Femur (tissue), 1 donor: ENCODE data around the gene FAM13A.

ENCODE experiments used
- DNase-seq: peaks from one replicate; pipeline ENCODE4 v3.0.0-alpha.2; 2017

FAM13A gene

GRCh38 chr4:88828842-88829571 lies 228.0 kb downstream of the FAM13A start:
- DNase-seq: no peak

DNA sequence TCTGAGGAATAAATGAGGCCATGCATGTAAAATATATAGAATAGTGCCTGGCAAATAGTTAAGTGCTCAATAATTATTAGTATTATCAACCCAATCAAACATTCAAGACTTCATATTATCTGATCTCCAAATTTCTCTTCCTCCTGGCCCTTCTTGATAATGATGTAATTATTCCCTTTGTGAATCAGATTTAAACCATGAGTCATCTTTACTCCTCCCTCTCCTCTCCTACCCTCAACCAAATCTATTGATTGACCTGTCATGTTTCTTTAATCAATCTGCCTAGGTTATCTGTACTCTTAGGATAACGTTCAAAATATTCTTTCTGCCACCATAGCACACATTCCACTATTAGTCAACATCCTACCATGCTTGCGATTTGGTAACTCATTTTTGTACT lies 229.5 kb downstream of the FAM13A start:
- no peak for DNase-seq

GRCh38 chr4:88826771-88827170 lies 230.2 kb downstream of the FAM13A start:
- DNase-seq: no peak

- DNase-seq: no peak
These were observed 231.1 kb downstream of the FAM13A start for GRCh38 chr4:88825931-88826330.

DNA sequence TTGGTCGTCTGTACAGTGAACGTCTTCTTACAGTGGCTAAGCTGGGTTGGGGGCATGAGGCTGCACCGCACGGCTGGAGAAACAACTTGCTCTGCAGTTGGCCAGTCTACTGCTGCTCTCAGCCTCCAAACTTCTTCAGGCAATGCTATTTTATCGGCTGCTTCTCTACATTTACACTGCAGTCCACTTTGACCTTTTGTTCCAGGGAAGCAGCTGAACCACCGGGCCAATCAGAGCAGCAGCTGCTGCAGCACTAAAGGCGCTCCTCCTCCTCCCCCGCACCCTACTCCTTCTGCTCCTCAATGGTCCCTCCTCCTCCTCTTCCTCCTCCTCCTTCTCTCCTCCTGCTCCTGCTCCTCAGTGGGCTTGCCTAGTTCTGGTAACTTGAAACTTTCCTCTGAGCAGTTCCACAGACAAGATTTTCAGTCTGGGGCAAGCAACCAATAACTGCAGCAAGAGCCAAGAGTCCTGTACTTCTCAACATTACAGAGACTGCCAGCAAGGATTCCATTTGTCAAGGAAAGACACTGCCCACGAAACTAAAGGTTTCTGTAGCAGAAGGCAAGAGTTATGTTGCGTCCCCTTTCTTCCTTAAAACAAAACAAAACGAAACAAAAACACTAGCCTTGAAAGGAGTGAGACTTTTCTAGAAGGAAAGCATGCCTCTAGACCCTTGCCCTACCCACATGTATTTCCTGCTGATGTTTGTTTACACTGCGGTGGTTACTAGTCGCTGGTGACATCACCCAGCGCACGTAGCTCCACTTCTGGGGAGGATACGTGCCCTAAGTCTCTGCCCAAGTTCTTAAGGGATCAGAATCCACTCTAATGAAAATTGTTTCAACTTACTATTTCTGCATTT lies 233.7 kb downstream of the FAM13A start:
- peak; percentile 95 for DNase-seq

DNA sequence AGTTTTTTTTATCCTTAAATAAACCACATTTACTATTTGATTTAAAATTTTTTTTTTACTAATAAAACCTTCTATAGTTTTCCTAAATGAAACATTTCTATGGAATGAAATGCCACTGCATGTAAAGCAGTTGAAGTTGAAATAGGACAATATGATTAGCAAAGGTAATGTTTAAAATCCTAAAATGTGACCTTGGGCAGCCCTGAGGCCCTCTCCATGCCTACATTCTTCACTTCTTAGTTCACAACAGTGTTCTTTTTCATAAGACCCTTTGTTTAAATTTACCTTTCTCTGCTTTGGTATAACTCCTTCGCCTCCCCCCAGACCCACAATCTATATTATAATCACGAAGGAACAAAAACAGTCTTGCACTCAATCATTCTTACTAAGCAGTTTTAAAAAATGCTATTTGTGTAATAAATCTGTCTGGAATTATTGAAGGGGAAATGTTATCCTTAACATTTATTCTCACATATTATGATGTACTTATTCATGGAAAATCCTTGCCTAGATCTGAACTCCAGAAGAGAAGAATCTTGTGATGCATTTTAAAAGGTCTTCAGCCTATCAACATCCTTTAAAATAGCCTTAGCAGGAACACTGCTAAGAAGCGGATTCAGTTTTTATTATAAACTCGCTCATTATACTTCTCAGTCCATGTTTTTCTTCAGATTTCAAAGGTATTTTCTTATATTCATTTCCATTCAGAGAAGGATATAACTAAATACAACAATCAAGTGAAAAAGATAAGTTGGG lies 234.8 kb downstream of the FAM13A start:
- no peak for DNase-seq

- DNase-seq: no peak
These were observed 235.5 kb downstream of the FAM13A start for GRCh38 chr4:88821522-88821921.

GRCh38 chr4:88820698-88821415 lies 236.1 kb downstream of the FAM13A start:
- no peak for DNase-seq

- DNase-seq: no peak
These were observed 236.9 kb downstream of the FAM13A start for GRCh38 chr4:88819818-88820697.

GRCh38 chr4:88818631-88819470 lies 238.1 kb downstream of the FAM13A start:
- peak; percentile 47 for DNase-seq

DNA sequence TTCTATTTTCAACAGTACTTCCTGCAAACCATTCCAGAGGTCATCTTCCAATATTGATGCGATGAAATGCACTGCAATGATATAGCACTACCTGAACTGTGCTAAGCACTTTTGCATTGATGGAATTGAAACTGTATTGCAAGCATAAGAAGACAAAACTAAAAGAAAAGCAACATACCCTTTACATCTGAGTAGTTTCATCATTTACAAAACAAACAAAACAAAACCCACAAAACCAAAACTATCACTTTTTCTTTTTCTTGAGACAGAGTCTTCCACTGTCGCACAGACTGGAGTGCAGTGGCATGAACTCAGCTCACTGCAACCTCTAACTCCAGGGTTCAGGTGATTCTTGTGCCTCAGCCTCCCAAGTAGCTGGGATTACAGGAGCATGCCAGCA lies 239.2 kb downstream of the FAM13A start:
- no peak for DNase-seq

GRCh38 chr4:88816360-88816759 lies 240.6 kb downstream of the FAM13A start:
- no peak for DNase-seq

- DNase-seq: no peak
These were observed 242.9 kb downstream of the FAM13A start for GRCh38 chr4:88814043-88814617.

DNA sequence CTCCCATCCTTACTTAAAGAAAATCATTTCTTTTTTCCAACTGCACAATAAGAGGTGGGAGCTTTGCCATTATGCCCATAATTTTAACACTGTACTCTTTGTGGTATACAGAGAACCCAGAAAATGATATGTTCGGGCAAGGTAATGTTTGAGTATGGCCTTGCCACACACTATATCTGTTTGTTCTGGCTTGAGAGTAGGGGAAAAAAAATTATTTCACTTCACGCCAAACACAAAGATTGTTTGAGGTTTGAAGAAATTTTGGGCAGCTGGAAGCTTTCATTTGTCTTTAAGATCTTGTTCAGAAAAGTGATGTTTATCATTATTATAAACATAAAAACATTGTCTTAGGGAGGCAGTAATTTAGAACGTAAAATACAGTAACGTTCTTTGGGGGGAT lies 244.0 kb downstream of the FAM13A start:
- no peak for DNase-seq

DNA sequence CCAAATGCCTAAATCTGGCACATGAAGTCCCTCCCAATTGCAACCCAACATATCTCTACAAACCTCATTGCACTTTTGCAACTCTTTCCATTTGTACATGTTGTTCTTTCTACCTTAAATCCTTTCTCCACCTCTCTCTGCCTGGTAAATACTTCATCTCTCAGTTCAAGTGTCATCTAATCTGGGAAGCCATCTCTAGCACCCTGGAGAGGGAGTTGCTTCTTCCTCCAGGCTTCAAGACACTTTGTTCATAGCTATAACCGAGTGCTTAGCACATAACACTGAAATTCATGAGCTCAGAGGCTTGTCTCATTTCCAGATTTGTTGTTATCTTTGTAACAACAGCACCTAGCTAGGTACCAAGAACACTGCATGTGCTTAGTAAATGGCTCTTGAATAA lies 244.6 kb downstream of the FAM13A start:
- DNase-seq: no peak

DNA sequence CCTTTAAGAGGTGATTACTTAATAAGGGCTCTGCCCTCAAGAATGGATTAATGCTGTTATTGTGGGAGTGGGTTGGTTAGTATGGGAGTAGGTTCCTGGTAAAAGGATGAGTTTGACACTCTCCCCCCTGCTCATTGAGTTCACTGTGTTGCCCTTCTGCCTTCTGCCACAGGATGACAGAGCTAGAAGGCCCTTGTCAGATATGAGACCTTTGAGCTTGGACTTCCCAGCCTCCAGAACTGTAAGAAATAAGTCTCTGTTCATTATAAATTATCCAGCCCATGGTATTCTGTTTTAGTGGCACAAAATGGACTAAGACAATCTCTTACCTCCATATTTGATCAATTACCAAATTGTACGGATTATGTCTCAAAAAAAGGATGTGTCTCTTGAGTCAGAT lies 245.1 kb downstream of the FAM13A start:
- DNase-seq: no peak

GRCh38 chr4:88810325-88810724 lies 246.7 kb downstream of the FAM13A start:
- DNase-seq: no peak

DNA sequence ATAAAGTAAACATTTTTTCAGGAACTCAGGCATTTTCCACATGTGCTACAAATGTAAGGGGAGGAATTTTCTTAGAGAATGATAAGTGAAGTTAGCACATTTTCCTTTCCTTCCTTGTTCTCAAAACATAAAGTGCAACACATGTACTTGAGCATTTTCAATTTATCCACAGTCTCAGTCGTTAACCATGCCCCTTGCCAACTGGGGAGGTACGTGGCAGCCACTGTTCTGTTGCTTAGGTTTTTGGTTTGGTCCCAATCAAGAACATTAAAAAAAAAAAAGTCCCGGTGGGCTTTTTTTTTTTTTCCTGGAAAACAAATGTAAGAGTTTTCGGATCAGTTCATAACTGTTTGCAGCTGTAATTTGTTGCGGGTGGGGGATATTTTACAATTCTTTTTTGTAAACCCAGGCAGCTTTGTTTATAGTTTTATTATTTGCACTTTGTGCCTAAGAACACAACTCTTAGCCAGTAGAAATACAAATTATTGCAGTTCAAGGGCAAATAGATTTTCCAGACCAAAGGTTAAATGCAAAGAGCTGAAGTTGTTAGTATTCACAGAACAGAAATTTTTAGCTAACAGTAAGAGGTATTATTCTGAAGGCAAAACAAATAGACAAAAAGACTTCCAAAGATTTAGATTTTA lies 247.3 kb downstream of the FAM13A start:
- DNase-seq: peak; percentile 36

DNA sequence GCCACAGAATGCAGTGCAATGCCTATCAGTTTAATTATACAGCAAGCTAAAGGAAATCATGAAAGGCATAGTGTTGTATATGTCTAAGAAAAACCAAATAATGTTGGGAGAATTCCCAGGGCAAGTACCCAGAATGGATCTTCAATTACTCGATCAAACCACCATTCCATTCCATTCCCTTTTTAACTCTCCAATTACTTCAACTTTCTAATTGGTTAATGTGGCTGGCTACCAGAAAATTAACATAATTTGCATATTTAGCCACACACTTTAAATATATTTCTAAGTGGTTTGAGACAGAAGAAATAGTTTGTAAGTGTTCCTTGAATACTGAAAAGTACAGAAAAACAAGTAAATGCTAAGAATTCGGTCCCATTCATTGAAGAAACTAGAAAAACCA lies 247.9 kb downstream of the FAM13A start:
- no peak for DNase-seq

- DNase-seq: no peak
These were observed 249.5 kb downstream of the FAM13A start for GRCh38 chr4:88807499-88807898.
